ENCODE results near the gene NCEH1. TPM values are rescaled to one million over a fixed set of nuclear protein-coding genes. Genes with fewer than 3 reads are reported as not detected.
"Not testable (repeated sequence)": the region's sequence is repeated elsewhere in the genome, so short reads cannot be mapped to it uniquely, and the experiment has no call there.

Gene NCEH1, protein sequence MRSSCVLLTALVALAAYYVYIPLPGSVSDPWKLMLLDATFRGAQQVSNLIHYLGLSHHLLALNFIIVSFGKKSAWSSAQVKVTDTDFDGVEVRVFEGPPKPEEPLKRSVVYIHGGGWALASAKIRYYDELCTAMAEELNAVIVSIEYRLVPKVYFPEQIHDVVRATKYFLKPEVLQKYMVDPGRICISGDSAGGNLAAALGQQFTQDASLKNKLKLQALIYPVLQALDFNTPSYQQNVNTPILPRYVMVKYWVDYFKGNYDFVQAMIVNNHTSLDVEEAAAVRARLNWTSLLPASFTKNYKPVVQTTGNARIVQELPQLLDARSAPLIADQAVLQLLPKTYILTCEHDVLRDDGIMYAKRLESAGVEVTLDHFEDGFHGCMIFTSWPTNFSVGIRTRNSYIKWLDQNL
- total RNA-seq (10 to 100 TPM in 1 of 2 experiments, 1 to 10 TPM in 1; 9.1 to 12.9 TPM), polyA plus RNA-seq (3.5 TPM)

DNA sequence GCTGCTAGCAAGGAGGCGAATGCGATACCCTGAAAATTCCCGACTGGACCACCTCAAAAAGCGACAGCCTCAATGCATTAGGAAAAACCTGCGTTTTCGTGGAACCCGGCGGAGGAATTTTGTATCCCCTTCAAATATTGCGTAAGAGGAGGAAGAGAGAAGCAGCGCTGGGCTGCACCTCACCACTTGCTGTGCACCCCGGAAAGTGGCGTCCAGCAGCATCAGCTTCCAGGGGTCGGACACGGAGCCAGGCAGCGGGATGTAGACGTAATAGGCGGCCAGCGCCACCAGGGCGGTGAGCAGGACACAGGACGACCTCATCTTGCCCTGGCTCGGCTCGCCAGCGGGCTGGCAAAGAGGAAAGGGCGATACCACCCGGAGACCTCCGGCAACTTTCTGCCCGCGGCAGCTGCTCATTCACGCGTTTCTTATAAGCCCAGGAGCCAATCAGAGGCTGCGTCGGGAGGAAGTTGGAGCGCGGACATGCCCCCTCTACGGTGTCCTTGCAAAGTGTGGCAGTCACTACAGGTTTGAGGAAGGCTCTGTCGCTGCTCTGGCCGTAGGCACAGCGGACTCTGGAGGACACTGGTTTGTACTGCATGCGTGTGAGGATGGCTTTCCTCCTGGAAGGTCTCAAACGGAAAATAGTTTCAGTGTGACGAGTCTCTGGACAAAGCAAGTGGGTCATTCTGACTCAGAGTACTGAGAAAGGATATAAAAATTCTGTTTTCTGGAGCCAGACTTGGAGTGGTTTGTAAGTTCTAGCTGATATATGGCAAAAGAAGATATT lies at the start of gene NCEH1:
Gene NCEH1, minus strand, starts transcription at position 404 of the 790 bp plus-strand sequence. Its CDS starts 83 bp downstream, at position 321.
- peaks cover 0 to 9% (median 0%) of the 10 kb centered on the region in 3 donors for H3K36me3 Mint-ChIP-seq
- peak; percentile 40 to 79 (median 66) for DNase-seq
- H3K4me1 Mint-ChIP-seq: peaks cover 28 to 33% (median 32%) of the 10 kb centered on the region in 3 donors
- POLR2A ChIA-PET: interaction anchor here (0.8 to 1.0 kb wide), 2 partner anchors 39 to 44 kb away, joined by 3 to 5 read pairs; partner anchors contain the start of gene ECT2
- no peaks in the 10 kb centered on the region for H3K27me3 ChIP-seq (ENCODE audit: insufficient read depth, low read length, poor library complexity, severe bottlenecking)
- H3K27me3 Mint-ChIP-seq: peaks cover 0 to 6% of the 10 kb centered on the region in 2 donors
- H3K9me3 ChIP-seq (ENCODE audit: low read length): no peaks in the 10 kb centered on the region
- H3K27ac Mint-ChIP-seq: peak within 1 kb of the TSS; percentile 26 to 98 (median 88)
- no peaks in the 10 kb centered on the region for H3K9me3 Mint-ChIP-seq
- no peaks in the 10 kb centered on the region for H3K36me3 ChIP-seq (ENCODE audit: insufficient read depth, low read length)
- CTCF ChIA-PET: interaction anchor here (1.1 to 2.0 kb wide), 4 partner anchors 8 to 53 kb away, joined by 3 to 7 read pairs (median 3); no protein-coding TSS in a partner anchor
- H3K4me3 ChIP-seq (ENCODE audit: low read length): peak within 1 kb of the TSS; percentile 83
- H3K4me1 ChIP-seq (ENCODE audit: insufficient read depth, low read length): peaks cover 16% of the 10 kb centered on the region
- peak within 1 kb of the TSS; percentile 49 for H3K27ac ChIP-seq (ENCODE audit: low read depth, low read length)
- peak within 1 kb of the TSS; percentile 96 to 99 (median 98) for H3K4me3 Mint-ChIP-seq

DNA sequence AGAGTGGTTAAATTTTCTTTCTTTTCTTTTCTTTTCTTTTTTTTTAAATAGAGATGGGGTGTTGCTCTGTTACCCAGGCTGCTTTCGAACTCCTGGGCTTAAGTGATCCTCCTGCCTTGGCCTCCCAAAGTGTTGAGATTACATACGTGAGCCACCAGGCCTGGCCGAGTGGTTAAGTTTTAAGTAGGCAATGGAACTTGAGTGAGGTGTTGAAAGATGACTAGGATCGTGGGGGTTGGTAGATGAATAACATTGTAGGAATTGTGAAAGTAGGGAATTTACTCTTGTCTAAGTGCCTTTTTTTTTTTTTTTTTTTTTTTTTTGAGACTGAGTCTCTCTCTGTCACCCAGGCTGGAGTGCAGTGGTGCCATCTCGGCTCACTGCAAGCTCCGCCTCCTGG lies 49.5 kb upstream of the NCEH1 start:
- H3K27me3 Mint-ChIP-seq; H3K9me3 ChIP-seq (ENCODE audit: low read length); DNase-seq; H3K4me1 ChIP-seq (ENCODE audit: insufficient read depth, low read length); H3K27ac ChIP-seq (ENCODE audit: low read depth, low read length); H3K4me3 Mint-ChIP-seq; H3K36me3 ChIP-seq (ENCODE audit: insufficient read depth, low read length); H3K27me3 ChIP-seq (ENCODE audit: insufficient read depth, low read length, poor library complexity, severe bottlenecking); POLR2A ChIA-PET; H3K4me3 ChIP-seq (ENCODE audit: low read length); H3K9me3 Mint-ChIP-seq: not testable (repeated sequence)
- CTCF ChIA-PET: interaction anchor here (1.4 kb wide), 1 partner anchor 10 kb away, joined by 3 read pairs; the partner anchor contains the start of gene ECT2
- Mint-ChIP-seq H3K27ac (peak overlapping the region in 1 of 8 donors; percentile 42), H3K4me1 (peaks cover 0 to 14% (median 0%) of the 10 kb centered on the region in 3 donors), H3K36me3 (peaks cover 4 to 24% (median 11%) of the 10 kb centered on the region in 3 donors)

DNA sequence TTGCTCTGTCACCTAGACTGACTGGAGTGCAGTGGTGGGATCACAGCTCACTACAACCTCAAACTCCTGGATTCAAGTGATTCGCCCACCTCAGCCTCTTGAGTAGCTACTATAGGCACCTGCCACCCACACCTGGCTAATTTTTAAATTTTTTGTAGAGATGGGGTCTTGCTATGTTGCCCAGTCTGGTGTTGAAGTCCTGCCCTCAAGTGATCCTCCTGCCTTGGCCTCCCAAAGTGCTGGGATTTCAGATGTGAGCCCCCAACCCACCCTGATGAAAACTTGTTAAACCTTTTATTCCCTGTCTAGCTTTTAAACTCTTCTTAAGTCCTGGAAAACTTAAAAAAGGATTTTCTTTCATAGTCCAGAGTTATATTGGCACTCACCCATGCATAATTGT lies 42.3 kb upstream of the NCEH1 start:
- Mint-ChIP-seq H3K36me3 (peaks cover 0 to 9% (median 0%) of the 10 kb centered on the region in 3 donors), H3K27ac (no peak overlapping the region), H3K9me3 (no peaks in the 10 kb centered on the region), H3K4me3 (peak overlapping the region in 2 of 7 donors; percentile 36 to 51), H3K4me1 (peaks cover 27 to 58% (median 32%) of the 10 kb centered on the region in 3 donors), H3K27me3 (peaks cover 0 to 2% of the 10 kb centered on the region in 2 donors)
- POLR2A ChIA-PET: no interaction called here
- peaks cover 11% of the 10 kb centered on the region for H3K4me1 ChIP-seq (ENCODE audit: insufficient read depth, low read length)
- CTCF ChIA-PET: no interaction called here
- no peak overlapping the region for H3K4me3 ChIP-seq (ENCODE audit: low read length)
- H3K27me3 ChIP-seq (ENCODE audit: insufficient read depth, low read length, poor library complexity, severe bottlenecking): no peaks in the 10 kb centered on the region
- no peak for DNase-seq
- H3K27ac ChIP-seq (ENCODE audit: low read depth, low read length): no peak overlapping the region
- H3K9me3 ChIP-seq (ENCODE audit: low read length): no peaks in the 10 kb centered on the region
- H3K36me3 ChIP-seq (ENCODE audit: insufficient read depth, low read length): no peaks in the 10 kb centered on the region

DNA sequence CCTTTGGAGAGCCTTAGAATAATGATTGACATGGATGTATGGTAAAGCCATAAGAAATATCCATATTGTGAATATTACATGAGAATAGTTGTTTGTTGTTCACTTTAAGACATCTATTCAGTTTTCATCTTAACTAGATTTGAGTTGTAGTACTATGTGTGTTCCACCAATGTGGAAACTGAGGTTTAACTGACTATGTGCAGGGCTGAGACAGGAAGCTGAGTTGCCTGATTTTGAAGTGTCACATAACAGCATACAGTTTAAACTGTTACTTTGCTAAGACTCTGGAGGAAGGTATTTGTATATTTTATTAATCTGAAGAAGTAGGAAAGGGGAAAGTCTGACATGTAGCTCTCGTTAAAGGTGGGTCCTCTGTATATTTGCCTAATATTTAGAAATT lies 41.8 kb upstream of the NCEH1 start:
- Mint-ChIP-seq H3K4me3 (peak overlapping the region in 4 of 7 donors; percentile 2 to 94 (median 28)), H3K9me3 (no peaks in the 10 kb centered on the region), H3K4me1 (peaks cover 27 to 58% (median 32%) of the 10 kb centered on the region in 3 donors), H3K27me3 (peaks cover 0 to 2% of the 10 kb centered on the region in 2 donors), H3K27ac (peak overlapping the region in 4 of 8 donors; percentile 8 to 61 (median 26)), H3K36me3 (peaks cover 0 to 7% (median 0%) of the 10 kb centered on the region in 3 donors)
- Histone ChIP-seq H3K9me3 (ENCODE audit: low read length) (no peaks in the 10 kb centered on the region), H3K4me1 (ENCODE audit: insufficient read depth, low read length) (peaks cover 11% of the 10 kb centered on the region), H3K27me3 (ENCODE audit: insufficient read depth, low read length, poor library complexity, severe bottlenecking) (no peaks in the 10 kb centered on the region), H3K27ac (ENCODE audit: low read depth, low read length) (no peak overlapping the region), H3K36me3 (ENCODE audit: insufficient read depth, low read length) (no peaks in the 10 kb centered on the region), H3K4me3 (ENCODE audit: low read length) (no peak overlapping the region)
- POLR2A ChIA-PET: no interaction called here
- no peak for DNase-seq
- CTCF ChIA-PET: interaction anchor here (1.0 kb wide), 1 partner anchor 103 kb away, joined by 3 read pairs; no protein-coding TSS in a partner anchor

DNA sequence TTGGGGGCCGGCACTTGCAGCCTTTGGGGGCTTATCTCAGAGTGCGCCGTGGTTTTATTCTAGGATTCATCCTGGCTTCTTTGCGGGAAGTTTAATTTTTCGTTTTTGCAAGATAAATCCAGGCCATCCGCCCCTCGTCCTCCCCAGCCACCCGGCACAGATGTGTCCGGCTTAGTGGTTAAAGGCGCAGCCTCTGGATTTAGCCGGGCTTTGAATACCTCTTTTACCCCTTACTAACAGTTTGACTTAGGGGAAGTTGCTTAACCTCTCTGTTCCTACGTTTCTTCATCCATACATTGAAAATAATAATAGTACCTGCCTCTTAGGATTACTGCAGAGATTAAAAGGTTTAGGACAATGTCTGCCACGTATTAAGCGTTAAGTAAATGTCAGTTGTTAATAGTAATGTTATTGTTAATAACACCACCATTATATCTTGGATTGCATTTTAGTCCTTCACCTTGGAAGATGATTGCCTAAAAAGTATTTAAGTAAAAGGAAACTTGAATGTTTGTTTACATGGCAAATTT lies 40.4 kb upstream of the NCEH1 start:
- peak in 1 of 5 donors; percentile 3 for DNase-seq
- ChIA-PET POLR2A (no interaction called here), CTCF (interaction anchor here (0.8 to 1.6 kb wide), 6 partner anchors 9 to 82 kb away, joined by 3 to 6 read pairs (median 4); no protein-coding TSS in a partner anchor)
- no peaks in the 10 kb centered on the region for H3K27me3 ChIP-seq (ENCODE audit: insufficient read depth, low read length, poor library complexity, severe bottlenecking)
- H3K36me3 ChIP-seq (ENCODE audit: insufficient read depth, low read length): no peaks in the 10 kb centered on the region
- peaks cover 0 to 2% of the 10 kb centered on the region in 2 donors for H3K27me3 Mint-ChIP-seq
- H3K9me3 ChIP-seq (ENCODE audit: low read length): no peaks in the 10 kb centered on the region
- peaks cover 0 to 6% (median 0%) of the 10 kb centered on the region in 3 donors for H3K36me3 Mint-ChIP-seq
- H3K27ac ChIP-seq (ENCODE audit: low read depth, low read length): peak overlapping the region; percentile 83
- peak overlapping the region; percentile 10 to 94 (median 52) for H3K27ac Mint-ChIP-seq
- no peaks in the 10 kb centered on the region for H3K9me3 Mint-ChIP-seq
- peak overlapping the region; percentile 78 for H3K4me3 ChIP-seq (ENCODE audit: low read length)
- H3K4me1 Mint-ChIP-seq: peaks cover 27 to 52% (median 32%) of the 10 kb centered on the region in 3 donors
- peaks cover 11% of the 10 kb centered on the region for H3K4me1 ChIP-seq (ENCODE audit: insufficient read depth, low read length)
- peak overlapping the region; percentile 91 to 97 (median 96) for H3K4me3 Mint-ChIP-seq

DNA sequence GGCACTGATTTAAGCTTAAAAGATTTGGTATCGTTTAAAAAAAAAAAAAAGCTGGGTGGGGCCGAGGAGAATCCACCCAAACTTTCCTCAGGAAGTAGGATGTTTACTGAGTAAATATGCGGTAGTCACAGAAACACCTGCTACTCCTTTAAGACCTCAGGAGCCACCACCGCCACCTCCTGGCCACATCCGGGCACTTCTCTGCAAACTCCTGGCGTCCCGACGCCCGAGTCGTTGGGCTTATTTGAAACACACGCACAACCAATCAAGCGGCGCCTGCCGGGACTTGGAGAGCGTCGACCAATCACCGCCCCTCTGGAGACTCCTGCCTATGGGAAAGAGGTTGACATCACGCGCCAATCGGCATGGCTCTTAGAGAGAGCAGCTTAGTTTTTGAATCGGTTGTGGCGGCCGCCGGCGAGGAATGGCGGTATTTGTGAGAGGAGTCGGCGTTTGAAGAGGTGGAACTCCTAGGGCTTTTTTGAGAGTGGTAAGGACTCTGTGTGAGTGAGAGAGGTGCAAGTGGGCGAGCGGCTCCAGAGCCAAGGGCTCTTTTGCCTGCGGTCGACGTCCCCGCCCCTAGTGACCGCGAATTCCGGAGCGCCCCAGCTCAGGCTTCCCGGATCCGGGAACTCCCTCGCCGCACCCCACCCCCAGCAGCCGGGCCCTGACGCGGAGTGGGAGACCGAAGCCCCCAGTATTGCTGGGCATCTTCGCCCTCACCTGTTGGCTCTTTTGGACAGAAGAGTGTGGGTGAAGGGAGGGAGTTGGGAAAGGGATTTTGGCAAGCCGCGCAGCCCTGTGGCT lies 39.7 kb upstream of the NCEH1 start, which contains the start of gene ECT2:
Gene ECT2, plus strand, starts transcription at position 359 of the 807 bp plus-strand sequence. CDS start 3,805 bp downstream, outside the sequence.
- ChIA-PET POLR2A (interaction anchor here (0.9 to 1.0 kb wide), 2 partner anchors 40 to 41 kb away, joined by 3 to 5 read pairs; partner anchors contain the start of gene NCEH1), CTCF (interaction anchor here (0.7 to 1.6 kb wide), 10 partner anchors 8 to 1879 kb away, joined by 3 to 6 read pairs (median 3); no protein-coding TSS in a partner anchor)
- Mint-ChIP-seq H3K9me3 (no peaks in the 10 kb centered on the region), H3K36me3 (peaks cover 0 to 6% (median 0%) of the 10 kb centered on the region in 3 donors), H3K4me3 (peak within 1 kb of the TSS; percentile 91 to 97 (median 96)), H3K4me1 (peaks cover 27 to 45% (median 32%) of the 10 kb centered on the region in 3 donors), H3K27me3 (peaks cover 0 to 2% of the 10 kb centered on the region in 2 donors), H3K27ac (peak within 1 kb of the TSS; percentile 71 to 94 (median 90))
- Histone ChIP-seq H3K27me3 (ENCODE audit: insufficient read depth, low read length, poor library complexity, severe bottlenecking) (no peaks in the 10 kb centered on the region), H3K27ac (ENCODE audit: low read depth, low read length) (peak within 1 kb of the TSS; percentile 83), H3K36me3 (ENCODE audit: insufficient read depth, low read length) (no peaks in the 10 kb centered on the region), H3K4me1 (ENCODE audit: insufficient read depth, low read length) (peaks cover 11% of the 10 kb centered on the region), H3K9me3 (ENCODE audit: low read length) (no peaks in the 10 kb centered on the region), H3K4me3 (ENCODE audit: low read length) (peak within 1 kb of the TSS; percentile 78)
- DNase-seq: peak; percentile 93 to 98 (median 96)

All from CD8-positive, alpha-beta memory T cell (primary cell).